GM10248 (cell line): ENCODE data around the gene CNTN6.

Experiments used
- CTCF ChIA-PET: fragments of 300-600 bp; sonication (Branson Sonifier 250); formaldehyde crosslinking; extraction: SDS; loops from one replicate; lab custom pipeline; 2021; ENCODE audit warnings: antibody characterized with exemption; lab: Yijun Ruan, JAX
- POLR2A ChIA-PET: fragments of 350-650 bp; sonication (Branson Sonifier 250); formaldehyde crosslinking; extraction: SDS; loops from one replicate; lab custom pipeline; 2020; ENCODE audit warnings: antibody characterized with exemption; lab: Yijun Ruan, JAX
- DNase-seq: peaks from one replicate; pipeline ENCODE4 v3.0.0; 2012; ENCODE audit errors: extremely low spot score
- TF ChIP-seq, protein P1 (sequence below): IDR thresholded peaks from 2 replicates; pipeline ENCODE4 v1.5.1; 2012; ENCODE audit warnings: mild to moderate bottlenecking, low read depth; ENCODE audit errors: extremely low read depth, missing control alignments, control extremely low read depth

CNTN6 gene

GRCh38 chr3:1093217-1093616 lies 393 bp downstream of the CNTN6 start:
- ChIA-PET CTCF (interaction anchor here (1.2 kb wide), 1 partner anchor 8 kb away, joined by 3 read pairs; no protein-coding TSS in a partner anchor), POLR2A (no interaction called here)
- TF ChIP-seq, protein P1, sequence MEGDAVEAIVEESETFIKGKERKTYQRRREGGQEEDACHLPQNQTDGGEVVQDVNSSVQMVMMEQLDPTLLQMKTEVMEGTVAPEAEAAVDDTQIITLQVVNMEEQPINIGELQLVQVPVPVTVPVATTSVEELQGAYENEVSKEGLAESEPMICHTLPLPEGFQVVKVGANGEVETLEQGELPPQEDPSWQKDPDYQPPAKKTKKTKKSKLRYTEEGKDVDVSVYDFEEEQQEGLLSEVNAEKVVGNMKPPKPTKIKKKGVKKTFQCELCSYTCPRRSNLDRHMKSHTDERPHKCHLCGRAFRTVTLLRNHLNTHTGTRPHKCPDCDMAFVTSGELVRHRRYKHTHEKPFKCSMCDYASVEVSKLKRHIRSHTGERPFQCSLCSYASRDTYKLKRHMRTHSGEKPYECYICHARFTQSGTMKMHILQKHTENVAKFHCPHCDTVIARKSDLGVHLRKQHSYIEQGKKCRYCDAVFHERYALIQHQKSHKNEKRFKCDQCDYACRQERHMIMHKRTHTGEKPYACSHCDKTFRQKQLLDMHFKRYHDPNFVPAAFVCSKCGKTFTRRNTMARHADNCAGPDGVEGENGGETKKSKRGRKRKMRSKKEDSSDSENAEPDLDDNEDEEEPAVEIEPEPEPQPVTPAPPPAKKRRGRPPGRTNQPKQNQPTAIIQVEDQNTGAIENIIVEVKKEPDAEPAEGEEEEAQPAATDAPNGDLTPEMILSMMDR, result no peak
- no peak for DNase-seq

DNA sequence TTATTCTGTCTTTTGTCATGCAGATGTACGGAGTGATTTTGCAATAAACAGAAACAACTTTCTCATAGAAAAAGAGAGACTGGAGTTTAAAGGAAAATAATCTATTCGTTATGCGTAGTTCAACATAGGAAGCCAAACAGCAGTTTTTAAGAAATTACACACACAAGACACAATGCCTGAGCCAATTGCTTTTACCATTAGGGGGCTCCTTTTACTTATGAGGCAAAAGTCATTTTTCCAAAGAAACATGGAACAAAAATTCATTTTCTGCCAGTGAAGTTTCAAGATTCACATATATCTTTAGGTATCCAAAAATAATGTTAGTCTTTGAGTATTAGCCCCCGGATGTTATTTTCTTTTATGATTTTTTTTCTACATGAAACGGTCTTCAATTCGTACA lies 10.7 kb downstream of the CNTN6 start:
- DNase-seq, result no peak
- TF ChIP-seq, protein P1, result no peak
- POLR2A ChIA-PET, result no interaction called here
- CTCF ChIA-PET, result no interaction called here

DNA sequence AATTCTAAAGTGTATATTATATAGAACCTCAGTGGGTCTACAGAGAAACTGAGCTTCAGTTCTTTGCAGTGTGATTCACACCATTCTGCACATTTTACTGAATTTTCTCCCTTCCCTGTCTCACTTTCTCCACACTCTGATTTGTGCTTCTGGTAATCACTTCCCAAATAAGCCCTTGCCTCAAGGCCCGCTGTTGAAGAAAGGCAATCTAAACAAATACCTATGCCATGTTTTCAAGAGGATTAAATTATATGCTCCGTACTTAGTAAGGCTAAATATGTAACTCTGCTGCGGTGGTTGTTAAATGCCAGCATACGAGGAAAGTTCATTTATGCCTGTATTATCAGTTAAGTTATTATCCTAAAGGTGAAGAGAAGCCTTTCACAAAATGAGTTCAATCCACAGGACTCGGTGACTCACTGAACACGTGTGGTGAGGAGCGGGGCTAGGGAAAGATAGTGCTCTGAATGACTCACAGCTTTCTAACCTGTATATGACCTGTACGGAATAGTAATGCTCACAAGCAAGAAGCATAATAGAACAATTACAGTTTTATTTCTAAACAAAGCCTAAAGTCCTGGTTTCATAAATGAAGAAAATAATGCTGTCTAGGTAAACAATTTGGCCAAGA lies 25.1 kb downstream of the CNTN6 start:
- POLR2A ChIA-PET, result no interaction called here
- DNase-seq, result no peak
- TF ChIP-seq, protein P1, result no peak
- CTCF ChIA-PET, result no interaction called here

DNA sequence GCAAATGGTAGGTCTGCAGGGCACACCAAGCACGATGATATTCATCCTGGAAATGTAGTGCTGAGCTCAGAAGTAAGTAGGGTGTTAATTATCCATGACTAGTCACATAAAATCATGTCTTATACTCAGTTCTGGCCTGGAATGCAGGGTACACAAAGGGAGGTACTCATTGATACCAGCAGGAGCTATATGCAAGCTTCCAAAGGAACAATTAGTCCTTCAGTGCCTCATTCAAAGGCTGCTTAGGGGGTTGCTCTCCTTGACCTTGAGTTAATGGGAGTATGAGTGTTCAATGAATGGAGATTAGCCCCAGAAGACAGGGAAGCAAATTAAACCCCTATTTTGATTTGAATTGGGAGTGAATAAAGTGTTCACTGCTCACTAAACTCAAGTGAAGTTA lies 38.3 kb downstream of the CNTN6 start:
- CTCF ChIA-PET, result no interaction called here
- POLR2A ChIA-PET, result no interaction called here
- TF ChIP-seq, protein P1, result no peak
- DNase-seq, result no peak

- DNase-seq, result no peak
- CTCF ChIA-PET, result interaction anchor here (1.3 kb wide), 1 partner anchor 9 kb away, joined by 5 read pairs; no protein-coding TSS in a partner anchor
- TF ChIP-seq, protein P1, result no peak
- POLR2A ChIA-PET, result no interaction called here
These were observed 42.4 kb downstream of the CNTN6 start for GRCh38 chr3:1135194-1135593.

- TF ChIP-seq, protein P1, result no peak
- ChIA-PET POLR2A (no interaction called here), CTCF (no interaction called here)
- no peak for DNase-seq
These were observed 45.2 kb downstream of the CNTN6 start for GRCh38 chr3:1138036-1138435.

GRCh38 chr3:1139071-1139470 lies 46.2 kb downstream of the CNTN6 start:
- DNase-seq, result no peak
- TF ChIP-seq, protein P1, result no peak
- CTCF ChIA-PET, result interaction anchor here (1.2 to 1.6 kb wide), 2 partner anchors 13 to 22 kb away, joined by 3 to 4 read pairs; no protein-coding TSS in a partner anchor
- POLR2A ChIA-PET, result no interaction called here
